ENCODE results near the gene TEC. TPM values are rescaled to one million over a fixed set of nuclear protein-coding genes. Genes with fewer than 3 reads are reported as not detected.

Gene TEC
- total and polyA plus RNA-seq, 2 of the 8 experiments (the other 6 are each of a cell fraction or from before 2014, with no cell fraction given): 0.73 to 1.8 TPM

DNA sequence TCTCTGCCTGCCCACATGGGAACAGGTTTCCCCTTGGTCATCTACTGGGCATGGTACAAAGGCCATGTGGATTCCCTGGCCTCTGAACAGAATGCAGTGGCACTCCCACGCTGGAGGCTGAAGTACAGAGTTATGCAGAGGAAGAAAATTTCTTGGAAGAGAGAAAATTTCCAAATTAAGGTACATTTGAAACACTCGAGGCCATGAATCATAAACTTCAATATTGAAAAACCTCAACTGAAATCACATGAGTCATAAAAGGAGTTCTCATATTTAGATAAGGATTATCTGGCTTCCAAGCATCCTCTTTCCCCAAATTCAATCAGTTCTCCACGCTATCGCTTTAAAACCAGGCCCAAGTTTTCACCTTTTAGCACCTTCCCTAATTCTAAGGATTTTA, 107.5 kb downstream of the TEC start (continued):
- no peak for TF ChIP-seq TAF1 (IDR thresholded peaks at IDR 0.05; ENCODE audit: low read depth, low read length)
- TF ChIP-seq, protein P1, sequence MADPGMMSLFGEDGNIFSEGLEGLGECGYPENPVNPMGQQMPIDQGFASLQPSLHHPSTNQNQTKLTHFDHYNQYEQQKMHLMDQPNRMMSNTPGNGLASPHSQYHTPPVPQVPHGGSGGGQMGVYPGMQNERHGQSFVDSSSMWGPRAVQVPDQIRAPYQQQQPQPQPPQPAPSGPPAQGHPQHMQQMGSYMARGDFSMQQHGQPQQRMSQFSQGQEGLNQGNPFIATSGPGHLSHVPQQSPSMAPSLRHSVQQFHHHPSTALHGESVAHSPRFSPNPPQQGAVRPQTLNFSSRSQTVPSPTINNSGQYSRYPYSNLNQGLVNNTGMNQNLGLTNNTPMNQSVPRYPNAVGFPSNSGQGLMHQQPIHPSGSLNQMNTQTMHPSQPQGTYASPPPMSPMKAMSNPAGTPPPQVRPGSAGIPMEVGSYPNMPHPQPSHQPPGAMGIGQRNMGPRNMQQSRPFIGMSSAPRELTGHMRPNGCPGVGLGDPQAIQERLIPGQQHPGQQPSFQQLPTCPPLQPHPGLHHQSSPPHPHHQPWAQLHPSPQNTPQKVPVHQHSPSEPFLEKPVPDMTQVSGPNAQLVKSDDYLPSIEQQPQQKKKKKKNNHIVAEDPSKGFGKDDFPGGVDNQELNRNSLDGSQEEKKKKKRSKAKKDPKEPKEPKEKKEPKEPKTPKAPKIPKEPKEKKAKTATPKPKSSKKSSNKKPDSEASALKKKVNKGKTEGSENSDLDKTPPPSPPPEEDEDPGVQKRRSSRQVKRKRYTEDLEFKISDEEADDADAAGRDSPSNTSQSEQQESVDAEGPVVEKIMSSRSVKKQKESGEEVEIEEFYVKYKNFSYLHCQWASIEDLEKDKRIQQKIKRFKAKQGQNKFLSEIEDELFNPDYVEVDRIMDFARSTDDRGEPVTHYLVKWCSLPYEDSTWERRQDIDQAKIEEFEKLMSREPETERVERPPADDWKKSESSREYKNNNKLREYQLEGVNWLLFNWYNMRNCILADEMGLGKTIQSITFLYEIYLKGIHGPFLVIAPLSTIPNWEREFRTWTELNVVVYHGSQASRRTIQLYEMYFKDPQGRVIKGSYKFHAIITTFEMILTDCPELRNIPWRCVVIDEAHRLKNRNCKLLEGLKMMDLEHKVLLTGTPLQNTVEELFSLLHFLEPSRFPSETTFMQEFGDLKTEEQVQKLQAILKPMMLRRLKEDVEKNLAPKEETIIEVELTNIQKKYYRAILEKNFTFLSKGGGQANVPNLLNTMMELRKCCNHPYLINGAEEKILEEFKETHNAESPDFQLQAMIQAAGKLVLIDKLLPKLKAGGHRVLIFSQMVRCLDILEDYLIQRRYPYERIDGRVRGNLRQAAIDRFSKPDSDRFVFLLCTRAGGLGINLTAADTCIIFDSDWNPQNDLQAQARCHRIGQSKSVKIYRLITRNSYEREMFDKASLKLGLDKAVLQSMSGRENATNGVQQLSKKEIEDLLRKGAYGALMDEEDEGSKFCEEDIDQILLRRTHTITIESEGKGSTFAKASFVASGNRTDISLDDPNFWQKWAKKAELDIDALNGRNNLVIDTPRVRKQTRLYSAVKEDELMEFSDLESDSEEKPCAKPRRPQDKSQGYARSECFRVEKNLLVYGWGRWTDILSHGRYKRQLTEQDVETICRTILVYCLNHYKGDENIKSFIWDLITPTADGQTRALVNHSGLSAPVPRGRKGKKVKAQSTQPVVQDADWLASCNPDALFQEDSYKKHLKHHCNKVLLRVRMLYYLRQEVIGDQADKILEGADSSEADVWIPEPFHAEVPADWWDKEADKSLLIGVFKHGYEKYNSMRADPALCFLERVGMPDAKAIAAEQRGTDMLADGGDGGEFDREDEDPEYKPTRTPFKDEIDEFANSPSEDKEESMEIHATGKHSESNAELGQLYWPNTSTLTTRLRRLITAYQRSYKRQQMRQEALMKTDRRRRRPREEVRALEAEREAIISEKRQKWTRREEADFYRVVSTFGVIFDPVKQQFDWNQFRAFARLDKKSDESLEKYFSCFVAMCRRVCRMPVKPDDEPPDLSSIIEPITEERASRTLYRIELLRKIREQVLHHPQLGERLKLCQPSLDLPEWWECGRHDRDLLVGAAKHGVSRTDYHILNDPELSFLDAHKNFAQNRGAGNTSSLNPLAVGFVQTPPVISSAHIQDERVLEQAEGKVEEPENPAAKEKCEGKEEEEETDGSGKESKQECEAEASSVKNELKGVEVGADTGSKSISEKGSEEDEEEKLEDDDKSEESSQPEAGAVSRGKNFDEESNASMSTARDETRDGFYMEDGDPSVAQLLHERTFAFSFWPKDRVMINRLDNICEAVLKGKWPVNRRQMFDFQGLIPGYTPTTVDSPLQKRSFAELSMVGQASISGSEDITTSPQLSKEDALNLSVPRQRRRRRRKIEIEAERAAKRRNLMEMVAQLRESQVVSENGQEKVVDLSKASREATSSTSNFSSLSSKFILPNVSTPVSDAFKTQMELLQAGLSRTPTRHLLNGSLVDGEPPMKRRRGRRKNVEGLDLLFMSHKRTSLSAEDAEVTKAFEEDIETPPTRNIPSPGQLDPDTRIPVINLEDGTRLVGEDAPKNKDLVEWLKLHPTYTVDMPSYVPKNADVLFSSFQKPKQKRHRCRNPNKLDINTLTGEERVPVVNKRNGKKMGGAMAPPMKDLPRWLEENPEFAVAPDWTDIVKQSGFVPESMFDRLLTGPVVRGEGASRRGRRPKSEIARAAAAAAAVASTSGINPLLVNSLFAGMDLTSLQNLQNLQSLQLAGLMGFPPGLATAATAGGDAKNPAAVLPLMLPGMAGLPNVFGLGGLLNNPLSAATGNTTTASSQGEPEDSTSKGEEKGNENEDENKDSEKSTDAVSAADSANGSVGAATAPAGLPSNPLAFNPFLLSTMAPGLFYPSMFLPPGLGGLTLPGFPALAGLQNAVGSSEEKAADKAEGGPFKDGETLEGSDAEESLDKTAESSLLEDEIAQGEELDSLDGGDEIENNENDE (IDR thresholded peaks at IDR 0.05; ENCODE audit: insufficient replicate concordance, low read length): no peak
- TF ChIP-seq, protein P2, sequence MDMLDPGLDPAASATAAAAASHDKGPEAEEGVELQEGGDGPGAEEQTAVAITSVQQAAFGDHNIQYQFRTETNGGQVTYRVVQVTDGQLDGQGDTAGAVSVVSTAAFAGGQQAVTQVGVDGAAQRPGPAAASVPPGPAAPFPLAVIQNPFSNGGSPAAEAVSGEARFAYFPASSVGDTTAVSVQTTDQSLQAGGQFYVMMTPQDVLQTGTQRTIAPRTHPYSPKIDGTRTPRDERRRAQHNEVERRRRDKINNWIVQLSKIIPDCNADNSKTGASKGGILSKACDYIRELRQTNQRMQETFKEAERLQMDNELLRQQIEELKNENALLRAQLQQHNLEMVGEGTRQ (IDR thresholded peaks at IDR 0.05; ENCODE audit: low read length): no peak
- no peak for TF ChIP-seq SIN3A (conservative IDR thresholded peaks at IDR 0.05 in 1 of 2, IDR thresholded peaks at IDR 0.05 in 1 of 2; ENCODE audit: low read depth in 1 of 2, low read length in 2 of 2)
- TF ChIP-seq RXRA (IDR thresholded peaks at IDR 0.05; ENCODE audit: insufficient read depth, low read depth, low read length): no peak

All from H1 (cell line).